Liver (tissue), 9 donors: Measurements from ENCODE around the gene LRRC8B. TPM values are rescaled to one million over a fixed set of nuclear protein-coding genes. Genes with fewer than 3 reads are reported as not detected.
"Not testable (repeated sequence)": the region's sequence is repeated elsewhere in the genome, so short reads cannot be mapped to it uniquely, and the experiment has no call there.

Experiments used
- DNase-seq: peaks from one replicate; pipeline ENCODE4 v3.0.0-alpha.2; 2017; ENCODE audit warnings: low spot score
- H3K27ac ChIP-seq, 2 donors: one replicate each; pipeline ENCODE4 v1.7.0; 2013; ENCODE audit warnings: inconsistent platforms in 2 of 2, low read length in 2 of 2, control low read depth in 1 of 2, low read depth in 1 of 2, mild to moderate bottlenecking in 1 of 2
- H3K27me3 ChIP-seq, 4 donors: one replicate each; pipeline versions ENCODE4 v1.6.1 to v1.7.0; 2013; ENCODE audit warnings: low read length in 3 of 4, inconsistent platforms in 1 of 4, mild to moderate bottlenecking in 1 of 4, moderate library complexity in 1 of 4; ENCODE audit not compliant: control insufficient read depth in 4 of 4, insufficient read depth in 4 of 4
- H3K36me3 ChIP-seq, 4 donors: one replicate each; pipeline versions ENCODE4 v1.6.1 to v1.7.0; 2013; ENCODE audit warnings: low read length in 3 of 4, mild to moderate bottlenecking in 3 of 4, low read depth in 1 of 4, moderate library complexity in 1 of 4; ENCODE audit not compliant: control insufficient read depth in 4 of 4, insufficient read depth in 3 of 4
- H3K4me1 ChIP-seq, 4 donors: one replicate each; pipeline versions ENCODE4 v1.6.1 to v1.7.0; 2013; ENCODE audit warnings: low read length in 3 of 4, mild to moderate bottlenecking in 3 of 4, moderate library complexity in 1 of 4; ENCODE audit not compliant: control insufficient read depth in 4 of 4, insufficient read depth in 4 of 4
- H3K4me3 ChIP-seq, 3 donors: one replicate each; pipeline versions ENCODE4 v1.6.1 to v1.7.0; 2013; ENCODE audit warnings: low read length in 3 of 3, control low read depth in 1 of 3, low read depth in 1 of 3, mild to moderate bottlenecking in 1 of 3
- H3K9ac ChIP-seq, 2 donors: one replicate each; pipeline ENCODE4 v1.7.0; 2013; ENCODE audit warnings: low read length in 2 of 2, mild to moderate bottlenecking in 2 of 2, moderate library complexity in 2 of 2, control low read depth in 1 of 2, low read depth in 1 of 2
- H3K9me3 ChIP-seq, 4 donors: one replicate each; pipeline versions ENCODE4 v1.6.1 to v1.7.0; 2013; ENCODE audit warnings: low read length in 3 of 4; ENCODE audit not compliant: control insufficient read depth in 4 of 4
- FOXA2 ChIP-seq: IDR thresholded peaks from 2 replicates; pipeline ENCODE4 v1.6.1; 2016; ENCODE audit warnings: antibody characterized with exemption
- GABPA ChIP-seq, 2 donors: IDR thresholded peaks in 1 of 2; conservative IDR thresholded peaks in 1 of 2; 2 replicates each; pipeline ENCODE4 v1.6.1; 2016; ENCODE audit warnings: antibody characterized with exemption in 2 of 2, mild to moderate bottlenecking in 1 of 2, moderate library complexity in 1 of 2
- HNF4A ChIP-seq, 2 donors: conservative IDR thresholded peaks; 2 replicates each; pipeline ENCODE4 v1.6.1; 2016; ENCODE audit warnings: antibody characterized with exemption in 2 of 2, mild to moderate bottlenecking in 2 of 2
- HNF4G ChIP-seq: IDR thresholded peaks from 2 replicates; pipeline ENCODE4 v1.6.1; 2016; ENCODE audit warnings: antibody characterized with exemption
- JUND ChIP-seq, 2 donors: IDR thresholded peaks; 2 replicates each; pipeline ENCODE4 v1.6.1; 2016; ENCODE audit warnings: antibody characterized with exemption in 2 of 2
- RAD21 ChIP-seq, 2 donors: IDR thresholded peaks; 2 replicates each; pipeline ENCODE4 v1.6.1; 2016; ENCODE audit warnings: antibody characterized with exemption in 2 of 2, mild to moderate bottlenecking in 2 of 2
- REST ChIP-seq: IDR thresholded peaks from 2 replicates; pipeline ENCODE4 v1.6.1; 2016; ENCODE audit warnings: antibody characterized with exemption, mild to moderate bottlenecking
- TAF1 ChIP-seq: conservative IDR thresholded peaks from 2 replicates; pipeline ENCODE4 v1.6.1; 2016; ENCODE audit warnings: antibody characterized with exemption, mild to moderate bottlenecking
- YY1 ChIP-seq: IDR thresholded peaks from 2 replicates; pipeline ENCODE4 v1.6.1; 2016; ENCODE audit warnings: antibody characterized with exemption, mild to moderate bottlenecking
- WGBS: extraction: QIAGEN DNeasy Blood & Tissue Kit; methylation state at CpG from one replicate; pipeline ENCODE4 v1.1.7; 2013; 5-methylcytosine and 5-hydroxymethylcytosine counted together
- polyA plus RNA-seq, 2 donors: library from polyadenylated mRNA; stranded (reverse) in 1 of 2; unstranded in 1 of 2; fragments of 200-250 nt in 1 of 2; fragments of >200 nt in 1 of 2; fragmentation: Nextera tagmentation in 1 of 2; extraction: Ambion mirVana in 1 of 2; gene quantifications; one replicate each; pipeline versions ENCODE4 v1.2.1 to v1.2.3, GENCODE V29; 2013 to 2015
- total RNA-seq, 2 donors: library from RNA; depleted of rRNA; stranded (reverse); fragments of >200 nt; gene quantifications; one replicate each; pipeline ENCODE4 v1.2.3, GENCODE V29; 2014
- donor health status: healthy.
- donor health status: healthy.
- donor health status: healthy.
- donor health status: healthy.
- donor health status: healthy.

The LRRC8B gene
- total and polyA plus RNA-seq, 4 donors, result 1.2 to 4.3 (median 2.5) TPM

- no peak for TF ChIP-seq FOXA2
- 92% methylated on average over 1 of the region's 1 CpG for WGBS
- no peaks in the 10 kb centered on the region for H3K27me3 ChIP-seq
- no peak overlapping the region for H3K4me3 ChIP-seq
- H3K4me1 ChIP-seq, result peaks cover 0 to 3% (median 0%) of the 10 kb centered on the region in 4 donors
- H3K36me3 ChIP-seq, result no peaks in the 10 kb centered on the region
- H3K9me3 ChIP-seq, result no peaks in the 10 kb centered on the region
- H3K27ac ChIP-seq, result no peak overlapping the region
- no peak for DNase-seq
- no peak overlapping the region for H3K9ac ChIP-seq
Observed at GRCh38 chr1:89589515-89589914, 64.9 kb downstream of the LRRC8B start.

GRCh38 chr1:89590341-89591080 lies 65.9 kb downstream of the LRRC8B start:
- no peak overlapping the region for H3K9ac ChIP-seq
- no peaks in the 10 kb centered on the region for H3K36me3 ChIP-seq
- TF ChIP-seq JUND (IDR thresholded peaks at IDR 0.05) (no peak), GABPA (IDR thresholded peaks at IDR 0.05 in 1 of 2, conservative IDR thresholded peaks at IDR 0.05 in 1 of 2) (no peak), HNF4A (conservative IDR thresholded peaks at IDR 0.05) (no peak)
- H3K27me3 ChIP-seq, result no peaks in the 10 kb centered on the region
- no peak overlapping the region for H3K4me3 ChIP-seq
- 87% methylated on average over 6 of the region's 6 CpGs for WGBS
- no peak for DNase-seq
- H3K4me1 ChIP-seq, result peaks cover 0 to 3% (median 0%) of the 10 kb centered on the region in 4 donors
- H3K9me3 ChIP-seq, result no peaks in the 10 kb centered on the region
- no peak overlapping the region for H3K27ac ChIP-seq

GRCh38 chr1:89592861-89593302 lies 68.3 kb downstream of the LRRC8B start:
- not testable (repeated sequence) for H3K4me1 ChIP-seq, H3K36me3 ChIP-seq, DNase-seq, H3K4me3 ChIP-seq, H3K9ac ChIP-seq, H3K27ac ChIP-seq, H3K9me3 ChIP-seq, H3K27me3 ChIP-seq
- WGBS, result 57% methylated on average over 13 of the region's 13 CpGs

- WGBS, result 96% methylated on average over 4 of the region's 4 CpGs
- H3K4me3 ChIP-seq, result no peak overlapping the region
Observed at GRCh38 chr1:89594096-89594740, 69.6 kb downstream of the LRRC8B start.

GRCh38 chr1:89596698-89597097 lies 72.1 kb downstream of the LRRC8B start:
- Histone ChIP-seq H3K27ac (no peak overlapping the region), H3K4me1 (peaks cover 0 to 3% (median 0%) of the 10 kb centered on the region in 4 donors), H3K9ac (no peak overlapping the region), H3K36me3 (no peaks in the 10 kb centered on the region), H3K27me3 (no peaks in the 10 kb centered on the region), H3K4me3 (no peak overlapping the region), H3K9me3 (no peaks in the 10 kb centered on the region)
- no peak for TF ChIP-seq TAF1
- TF ChIP-seq RAD21 (IDR thresholded peaks at IDR 0.05), result no peak
- TF ChIP-seq HNF4A (conservative IDR thresholded peaks at IDR 0.05), result no peak
- no peak for TF ChIP-seq REST
- TF ChIP-seq GABPA (IDR thresholded peaks at IDR 0.05 in 1 of 2, conservative IDR thresholded peaks at IDR 0.05 in 1 of 2), result no peak
- DNase-seq, result no peak
- 93% methylated on average over 2 of the region's 2 CpGs for WGBS

More at GRCh38 chr1:89594096-89594740, 69.6 kb downstream of the LRRC8B start:
- H3K9me3 ChIP-seq, result no peaks in the 10 kb centered on the region
- TF ChIP-seq YY1 (no peak), HNF4G (no peak)
- no peak overlapping the region for H3K27ac ChIP-seq
- H3K9ac ChIP-seq, result no peak overlapping the region
- peaks cover 0 to 3% (median 0%) of the 10 kb centered on the region in 4 donors for H3K4me1 ChIP-seq
- H3K27me3 ChIP-seq, result no peaks in the 10 kb centered on the region
- no peak for DNase-seq
- H3K36me3 ChIP-seq, result no peaks in the 10 kb centered on the region
